ES-I3 (cell line): ENCODE results near the gene BAAT.
"Not testable (repeated sequence)": the region's sequence is repeated elsewhere in the genome, so short reads cannot be mapped to it uniquely, and the experiment has no call there.

Source experiments
- H3K36me3 ChIP-seq: 2 replicates; pipeline ENCODE4 v1.6.1; 2013; ENCODE audit warnings: mild to moderate bottlenecking, low read length, control low read depth, moderate library complexity; ENCODE audit not compliant: insufficient read depth
- H3K4me1 ChIP-seq: 2 replicates; pipeline ENCODE4 v1.6.1; 2013; ENCODE audit warnings: mild to moderate bottlenecking, control low read depth, low read length; ENCODE audit not compliant: insufficient read depth
- H3K9ac ChIP-seq: 2 replicates; pipeline ENCODE4 v1.6.1; 2013; ENCODE audit warnings: low read depth, mild to moderate bottlenecking, low read length, moderate library complexity
- H3K9me3 ChIP-seq: 2 replicates; pipeline ENCODE4 v1.6.1; 2013; ENCODE audit warnings: mild to moderate bottlenecking, low read length, moderate library complexity; ENCODE audit not compliant: control insufficient read depth, insufficient read depth

The BAAT gene

GRCh38 chr9:101384873-101385536 is at the start of gene BAAT:
BAAT (minus strand) TSS chr9:101385006; CDS start chr9:101371404, 13,602 bp downstream.
- H3K36me3 ChIP-seq, H3K9me3 ChIP-seq, H3K9ac ChIP-seq, H3K4me1 ChIP-seq: not testable (repeated sequence)

DNA sequence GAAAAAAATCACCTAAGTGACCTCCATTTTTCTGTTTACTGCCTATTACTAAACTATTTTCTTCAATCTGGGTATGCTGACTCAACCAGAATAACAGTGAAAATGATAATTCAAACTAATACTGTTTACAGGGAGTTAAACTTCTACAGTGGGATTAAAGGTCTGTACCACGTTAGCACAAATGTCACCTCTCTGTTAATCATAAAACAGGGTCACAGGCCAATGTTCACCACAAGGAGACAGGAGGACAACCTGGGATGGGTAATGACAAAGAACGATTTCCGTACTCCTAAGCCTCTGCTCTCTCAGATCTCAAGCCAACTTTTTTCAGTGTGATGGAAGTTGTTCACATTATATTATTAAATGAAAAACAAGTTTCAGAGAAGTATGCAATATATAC is 48.4 kb upstream of the BAAT start:
- H3K9ac ChIP-seq, result no peak overlapping the region
- H3K9me3 ChIP-seq, result no peaks in the 10 kb centered on the region
- no peaks in the 10 kb centered on the region for H3K4me1 ChIP-seq
- no peaks in the 10 kb centered on the region for H3K36me3 ChIP-seq

DNA sequence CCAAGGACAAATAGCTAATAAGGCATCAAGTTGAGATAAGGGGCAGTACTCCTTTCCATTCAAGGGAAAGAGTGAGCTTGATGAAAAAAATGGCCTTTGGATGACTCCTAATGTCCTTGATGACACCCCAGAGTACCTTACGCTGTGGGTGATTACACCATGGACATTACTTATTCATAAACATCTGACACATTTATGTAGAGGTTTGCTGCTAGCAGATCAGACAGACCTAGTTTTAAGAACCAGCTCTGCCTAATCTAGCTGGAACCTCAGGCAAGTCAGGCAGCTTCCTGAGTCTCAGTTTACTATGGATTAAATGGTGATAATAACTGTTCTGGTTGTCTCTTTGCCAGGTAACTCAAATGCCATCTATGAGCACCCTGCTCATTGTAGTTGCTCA is 47.9 kb upstream of the BAAT start:
- Histone ChIP-seq H3K9ac (no peak overlapping the region), H3K36me3 (no peaks in the 10 kb centered on the region), H3K4me1 (no peaks in the 10 kb centered on the region), H3K9me3 (no peaks in the 10 kb centered on the region)

DNA sequence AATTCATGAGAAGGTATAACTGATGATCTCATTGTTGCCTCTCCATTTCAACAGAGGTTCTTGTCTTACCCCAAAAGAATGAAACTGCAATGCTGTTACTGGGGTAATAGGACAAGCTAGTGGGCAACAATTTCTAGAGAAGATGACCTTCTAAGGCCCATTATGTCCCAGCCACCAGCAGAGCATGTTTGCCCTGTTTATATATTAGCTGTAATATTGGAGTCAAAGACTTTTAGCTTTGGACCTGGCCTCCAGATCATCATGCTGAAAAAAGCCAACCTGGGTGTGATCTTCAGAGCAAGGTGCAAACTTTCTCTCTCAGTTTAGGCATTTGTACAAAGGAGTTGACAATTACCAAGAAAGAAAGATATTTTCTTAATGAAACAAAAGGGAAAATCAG is 47.4 kb upstream of the BAAT start:
- H3K4me1 ChIP-seq, result no peaks in the 10 kb centered on the region
- H3K36me3 ChIP-seq, result no peaks in the 10 kb centered on the region

GRCh38 chr9:101429736-101430135 is 44.9 kb upstream of the BAAT start:
- no peak overlapping the region for H3K9ac ChIP-seq
- H3K4me1 ChIP-seq, result no peaks in the 10 kb centered on the region
- H3K36me3 ChIP-seq, result no peaks in the 10 kb centered on the region
- H3K9me3 ChIP-seq, result no peaks in the 10 kb centered on the region

More for the DNA sequence above, 47.4 kb upstream of the BAAT start:
- Histone ChIP-seq H3K9ac (no peak overlapping the region), H3K9me3 (no peaks in the 10 kb centered on the region)

DNA sequence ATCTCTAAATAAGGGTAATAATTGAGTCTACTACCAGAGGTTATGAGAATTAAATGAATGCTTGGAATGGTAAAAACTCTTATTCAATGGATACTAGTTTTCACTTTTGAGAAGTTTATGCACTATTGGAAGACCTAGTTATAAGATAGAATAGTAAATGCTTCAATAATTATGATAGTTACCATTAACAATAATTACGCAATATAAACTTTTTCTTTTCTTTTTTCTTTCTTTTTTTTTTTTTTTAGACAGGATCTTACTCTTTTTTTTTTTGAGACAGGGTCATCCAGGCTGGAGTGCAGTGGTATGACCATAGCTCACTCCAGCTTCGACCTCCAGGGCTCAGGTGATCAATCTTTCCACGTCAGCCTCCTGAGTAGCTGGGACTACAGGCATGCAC is 44.1 kb upstream of the BAAT start:
- H3K9me3 ChIP-seq, result no peaks in the 10 kb centered on the region
- no peak overlapping the region for H3K9ac ChIP-seq
- no peaks in the 10 kb centered on the region for H3K4me1 ChIP-seq
- H3K36me3 ChIP-seq, result no peaks in the 10 kb centered on the region

GRCh38 chr9:101427957-101428655 is 43.3 kb upstream of the BAAT start:
- Histone ChIP-seq H3K9me3 (no peaks in the 10 kb centered on the region), H3K9ac (no peak overlapping the region), H3K36me3 (no peaks in the 10 kb centered on the region), H3K4me1 (no peaks in the 10 kb centered on the region)

DNA sequence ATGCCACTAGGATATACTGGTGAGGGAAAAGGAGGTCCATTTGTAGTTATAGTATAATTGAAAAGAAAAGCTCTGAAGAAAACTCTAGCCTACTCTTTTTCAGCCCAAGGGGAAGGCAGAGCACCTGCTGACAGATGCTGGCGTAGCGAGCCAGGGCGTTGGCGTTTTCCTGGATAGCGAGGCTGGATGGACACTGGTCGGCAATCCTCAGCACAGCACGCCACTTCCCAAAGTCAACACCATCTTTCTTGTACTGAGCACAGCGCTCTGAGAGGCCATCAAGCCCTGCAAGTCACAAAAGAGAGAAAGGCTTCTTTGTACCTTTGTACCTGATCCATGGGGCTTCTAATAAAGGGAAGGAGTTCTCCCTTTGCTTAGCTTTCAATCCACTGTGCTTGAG is 42.6 kb upstream of the BAAT start:
- Histone ChIP-seq H3K4me1 (no peaks in the 10 kb centered on the region), H3K36me3 (no peaks in the 10 kb centered on the region), H3K9ac (no peak overlapping the region), H3K9me3 (no peaks in the 10 kb centered on the region)

GRCh38 chr9:101421653-101422065 is 36.9 kb upstream of the BAAT start:
- Histone ChIP-seq H3K9me3 (no peaks in the 10 kb centered on the region), H3K4me1 (no peaks in the 10 kb centered on the region), H3K36me3 (no peaks in the 10 kb centered on the region), H3K9ac (no peak overlapping the region)

GRCh38 chr9:101419863-101420262 is 35.1 kb upstream of the BAAT start:
- Histone ChIP-seq H3K36me3 (no peaks in the 10 kb centered on the region), H3K9ac (no peak overlapping the region), H3K4me1 (no peaks in the 10 kb centered on the region), H3K9me3 (no peaks in the 10 kb centered on the region)

- no peaks in the 10 kb centered on the region for H3K4me1 ChIP-seq
- H3K9me3 ChIP-seq, result no peaks in the 10 kb centered on the region; the same call in 1 of the 2 replicates
- no peak overlapping the region for H3K9ac ChIP-seq
- no peaks in the 10 kb centered on the region for H3K36me3 ChIP-seq
These were observed 34.0 kb upstream of the BAAT start for GRCh38 chr9:101418518-101419430.

DNA sequence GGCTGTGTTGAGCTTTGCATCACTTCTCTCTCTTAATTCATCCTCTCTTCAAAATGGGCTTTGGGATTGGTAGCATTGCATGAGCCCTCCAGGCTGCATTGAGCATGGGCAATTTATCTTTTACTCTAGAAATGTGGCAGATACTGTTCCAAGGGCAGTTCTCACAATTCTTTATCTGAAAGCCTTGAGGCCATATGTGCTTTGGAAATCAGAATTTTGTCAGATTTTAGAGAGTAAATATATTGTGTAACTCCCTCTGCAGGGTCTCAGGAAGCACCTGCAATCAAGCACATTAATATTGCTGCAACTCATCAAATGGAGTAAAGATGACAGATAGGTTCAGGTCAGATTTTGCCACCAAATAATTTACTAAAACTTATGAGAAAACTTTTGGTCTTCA is 33.2 kb upstream of the BAAT start:
- Histone ChIP-seq H3K9me3 (no peaks in the 10 kb centered on the region; the same call in 1 of the 2 replicates), H3K4me1 (no peaks in the 10 kb centered on the region), H3K36me3 (peaks cover 1% of the 10 kb centered on the region; the same call in 1 of the 2 replicates), H3K9ac (no peak overlapping the region)

- Histone ChIP-seq H3K4me1 (no peaks in the 10 kb centered on the region), H3K9ac (no peak overlapping the region), H3K9me3 (no peaks in the 10 kb centered on the region; the same call in 1 of the 2 replicates), H3K36me3 (peaks cover 2% of the 10 kb centered on the region; the same call in 1 of the 2 replicates)
These were observed 32.6 kb upstream of the BAAT start for GRCh38 chr9:101417389-101417788.

DNA sequence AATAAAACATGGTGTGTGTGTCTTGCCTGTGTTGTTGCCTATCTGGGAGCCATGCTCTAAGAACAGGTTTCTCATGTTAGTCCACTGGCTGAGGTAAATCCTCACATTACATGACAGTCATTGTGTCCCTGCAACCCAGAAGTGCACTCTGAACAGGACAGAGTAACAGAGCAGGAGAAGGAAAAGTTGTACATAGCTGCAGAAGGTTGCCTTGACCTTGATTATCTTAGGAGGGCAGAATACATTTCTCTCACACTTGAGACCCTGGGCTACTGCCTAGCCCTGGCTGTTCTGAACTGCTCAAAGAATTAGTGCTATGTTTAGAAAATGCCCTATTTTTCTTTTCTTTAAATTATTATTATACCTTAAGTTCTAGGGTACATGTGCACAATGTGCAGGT is 30.8 kb upstream of the BAAT start:
- Histone ChIP-seq H3K4me1 (no peaks in the 10 kb centered on the region), H3K9ac (no peak overlapping the region), H3K9me3 (peaks cover 4% of the 10 kb centered on the region; the same call in 1 of the 2 replicates), H3K36me3 (peaks cover 2% of the 10 kb centered on the region; the same call in 1 of the 2 replicates)
